Measurements from ENCODE around the gene FAM174C. TPM values are rescaled to one million over a fixed set of nuclear protein-coding genes. Genes with fewer than 3 reads are reported as not detected.

Gene FAM174C
- polyA plus RNA-seq, 1 experiment = 16.6 TPM

DNA sequence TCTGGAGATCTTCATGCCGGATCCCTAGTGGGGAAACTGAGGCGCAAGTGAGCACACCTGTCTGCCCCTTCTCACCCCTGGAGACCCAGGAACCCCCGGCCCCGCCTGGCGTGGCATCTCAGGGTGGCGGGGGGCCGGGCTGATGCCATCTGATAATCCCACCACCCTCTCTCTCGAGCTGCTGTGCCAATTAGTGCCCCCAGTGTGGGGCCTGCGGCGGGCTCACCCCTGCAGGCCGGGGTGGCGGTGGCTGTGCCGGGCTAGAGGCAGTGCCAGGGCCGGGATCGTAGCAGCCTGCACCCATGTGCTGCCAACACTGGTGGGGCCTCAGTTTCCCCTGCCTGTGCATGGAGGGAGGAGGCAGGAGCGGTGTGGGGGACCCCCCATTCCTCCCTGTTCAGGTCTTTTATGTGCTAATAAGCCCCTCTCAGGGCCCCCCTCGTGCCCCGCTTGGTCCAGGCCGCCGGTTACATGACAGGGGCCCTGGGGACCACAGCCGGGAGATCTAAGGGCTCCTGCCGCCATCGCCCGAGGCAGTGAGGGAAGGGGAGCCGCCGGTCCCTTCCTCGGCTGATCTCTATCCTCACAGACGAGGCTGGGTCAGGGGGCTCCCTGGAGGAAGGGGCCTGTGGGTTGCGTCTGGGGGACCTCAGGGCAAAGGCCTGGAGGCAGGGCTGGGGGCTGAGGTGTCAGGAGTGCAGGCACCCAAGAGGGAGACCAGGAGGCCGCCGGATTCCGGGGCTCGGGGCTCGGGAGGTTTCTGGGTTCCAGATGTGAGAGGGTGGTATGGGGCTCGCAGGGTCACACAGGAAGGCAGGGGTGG is 18.7 kb downstream of the FAM174C start:
- no peak for DNase-seq (ENCODE audit: low read depth, low spot score)
- TF ChIP-seq, protein P1, sequence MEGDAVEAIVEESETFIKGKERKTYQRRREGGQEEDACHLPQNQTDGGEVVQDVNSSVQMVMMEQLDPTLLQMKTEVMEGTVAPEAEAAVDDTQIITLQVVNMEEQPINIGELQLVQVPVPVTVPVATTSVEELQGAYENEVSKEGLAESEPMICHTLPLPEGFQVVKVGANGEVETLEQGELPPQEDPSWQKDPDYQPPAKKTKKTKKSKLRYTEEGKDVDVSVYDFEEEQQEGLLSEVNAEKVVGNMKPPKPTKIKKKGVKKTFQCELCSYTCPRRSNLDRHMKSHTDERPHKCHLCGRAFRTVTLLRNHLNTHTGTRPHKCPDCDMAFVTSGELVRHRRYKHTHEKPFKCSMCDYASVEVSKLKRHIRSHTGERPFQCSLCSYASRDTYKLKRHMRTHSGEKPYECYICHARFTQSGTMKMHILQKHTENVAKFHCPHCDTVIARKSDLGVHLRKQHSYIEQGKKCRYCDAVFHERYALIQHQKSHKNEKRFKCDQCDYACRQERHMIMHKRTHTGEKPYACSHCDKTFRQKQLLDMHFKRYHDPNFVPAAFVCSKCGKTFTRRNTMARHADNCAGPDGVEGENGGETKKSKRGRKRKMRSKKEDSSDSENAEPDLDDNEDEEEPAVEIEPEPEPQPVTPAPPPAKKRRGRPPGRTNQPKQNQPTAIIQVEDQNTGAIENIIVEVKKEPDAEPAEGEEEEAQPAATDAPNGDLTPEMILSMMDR (IDR thresholded peaks at IDR 0.05; ENCODE audit: low read depth, low read length) = no peak
- H3K4me3 ChIP-seq (ENCODE audit: low read depth, low read length) = no peak overlapping the region
- H3K27ac ChIP-seq (ENCODE audit: low read depth, low read length) = no peak overlapping the region
- CTCF ChIA-PET = interaction anchor here (0.7 kb wide), 1 partner anchor 49 kb away, joined by 9 read pairs; no protein-coding TSS in a partner anchor
- POLR2A ChIA-PET = no interaction called here
- no peaks in the 10 kb centered on the region; the same call in 1 of the 2 replicates for H3K9me3 ChIP-seq (ENCODE audit: control insufficient read depth, insufficient read depth, low read length)
- peaks cover 22% of the 10 kb centered on the region for H3K27me3 ChIP-seq (ENCODE audit: control insufficient read depth, insufficient read depth, low read length)

GRCh38 chr19:1294688-1295087 is 19.4 kb downstream of the FAM174C start:
- Histone ChIP-seq H3K9me3 (ENCODE audit: control insufficient read depth, insufficient read depth, low read length) (no peaks in the 10 kb centered on the region; the same call in 1 of the 2 replicates), H3K4me3 (ENCODE audit: low read depth, low read length) (no peak overlapping the region), H3K27ac (ENCODE audit: low read depth, low read length) (no peak overlapping the region), H3K27me3 (ENCODE audit: control insufficient read depth, insufficient read depth, low read length) (peaks cover 20% of the 10 kb centered on the region)
- ChIA-PET POLR2A (no interaction called here), CTCF (interaction anchor here (0.7 kb wide), 1 partner anchor 50 kb away, joined by 9 read pairs; no protein-coding TSS in a partner anchor)
- TF ChIP-seq, protein P1 (IDR thresholded peaks at IDR 0.05; ENCODE audit: low read depth, low read length) = no peak
- no peak for DNase-seq (ENCODE audit: low read depth, low spot score)

- DNase-seq (ENCODE audit: low read depth, low spot score) = no peak
- TF ChIP-seq, protein P1 (IDR thresholded peaks at IDR 0.05; ENCODE audit: low read depth, low read length) = no peak
- H3K4me3 ChIP-seq (ENCODE audit: low read depth, low read length) = no peak overlapping the region
- peaks cover 20% of the 10 kb centered on the region for H3K27me3 ChIP-seq (ENCODE audit: control insufficient read depth, insufficient read depth, low read length)
- H3K9me3 ChIP-seq (ENCODE audit: control insufficient read depth, insufficient read depth, low read length) = no peaks in the 10 kb centered on the region; the same call in 1 of the 2 replicates
- H3K27ac ChIP-seq (ENCODE audit: low read depth, low read length) = no peak overlapping the region
- ChIA-PET CTCF (no interaction called here), POLR2A (no interaction called here)
Measured at GRCh38 chr19:1295169-1296012, 20.1 kb downstream of the FAM174C start.

DNA sequence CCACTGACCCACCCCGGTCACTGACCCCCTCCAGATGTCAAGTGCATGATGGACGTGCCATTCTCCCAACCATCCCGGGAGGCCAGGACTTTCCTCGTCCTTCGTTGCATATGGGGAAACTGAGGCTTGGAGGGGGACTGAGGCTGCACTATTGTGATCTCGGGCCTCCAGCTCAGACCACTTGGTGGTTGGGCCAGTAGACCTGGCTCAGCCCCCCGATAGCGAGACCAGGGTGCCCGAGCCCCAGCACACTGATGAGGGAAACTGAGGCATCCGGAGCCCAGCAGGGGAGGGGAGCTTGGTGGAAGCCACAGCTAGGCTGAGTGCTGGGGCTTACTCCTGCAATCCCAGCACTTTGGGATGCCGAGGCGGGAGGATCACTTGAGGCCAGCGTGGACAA is 20.7 kb downstream of the FAM174C start:
- DNase-seq (ENCODE audit: low read depth, low spot score) = no peak
- no peak overlapping the region for H3K27ac ChIP-seq (ENCODE audit: low read depth, low read length)
- no peak overlapping the region for H3K4me3 ChIP-seq (ENCODE audit: low read depth, low read length)
- no peaks in the 10 kb centered on the region; the same call in 1 of the 2 replicates for H3K9me3 ChIP-seq (ENCODE audit: control insufficient read depth, insufficient read depth, low read length)
- ChIA-PET POLR2A (no interaction called here), CTCF (no interaction called here)
- H3K27me3 ChIP-seq (ENCODE audit: control insufficient read depth, insufficient read depth, low read length) = peaks cover 20% of the 10 kb centered on the region
- TF ChIP-seq, protein P1 (IDR thresholded peaks at IDR 0.05; ENCODE audit: low read depth, low read length) = no peak
